Measurements from ENCODE around the gene CKS1B.

CKS1B gene

DNA sequence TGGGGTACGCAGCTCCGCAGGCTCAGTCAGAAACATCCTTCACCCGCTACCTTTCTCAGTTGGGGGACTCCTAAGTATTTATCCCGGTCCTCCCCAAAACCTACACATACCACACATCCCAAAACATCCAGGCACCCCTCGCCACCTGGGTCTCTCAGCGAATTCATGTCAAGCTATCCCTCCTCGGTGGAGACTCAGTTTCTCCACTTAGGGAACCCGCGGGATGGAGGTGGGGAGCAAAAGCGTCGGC lies 26.9 kb downstream of the CKS1B start:
- no peaks in the 10 kb centered on the region; the same call in 1 of the 2 replicates for H3K36me3 ChIP-seq (replicated peaks)
- DNase-seq (ENCODE audit: low spot score in 2 of 2): peak in 1 of 2 experiments; percentile 46
- in situ Hi-C loops (cut with MboI; ENCODE audit: low sequenced_read_pairs): no loop called here

DNA sequence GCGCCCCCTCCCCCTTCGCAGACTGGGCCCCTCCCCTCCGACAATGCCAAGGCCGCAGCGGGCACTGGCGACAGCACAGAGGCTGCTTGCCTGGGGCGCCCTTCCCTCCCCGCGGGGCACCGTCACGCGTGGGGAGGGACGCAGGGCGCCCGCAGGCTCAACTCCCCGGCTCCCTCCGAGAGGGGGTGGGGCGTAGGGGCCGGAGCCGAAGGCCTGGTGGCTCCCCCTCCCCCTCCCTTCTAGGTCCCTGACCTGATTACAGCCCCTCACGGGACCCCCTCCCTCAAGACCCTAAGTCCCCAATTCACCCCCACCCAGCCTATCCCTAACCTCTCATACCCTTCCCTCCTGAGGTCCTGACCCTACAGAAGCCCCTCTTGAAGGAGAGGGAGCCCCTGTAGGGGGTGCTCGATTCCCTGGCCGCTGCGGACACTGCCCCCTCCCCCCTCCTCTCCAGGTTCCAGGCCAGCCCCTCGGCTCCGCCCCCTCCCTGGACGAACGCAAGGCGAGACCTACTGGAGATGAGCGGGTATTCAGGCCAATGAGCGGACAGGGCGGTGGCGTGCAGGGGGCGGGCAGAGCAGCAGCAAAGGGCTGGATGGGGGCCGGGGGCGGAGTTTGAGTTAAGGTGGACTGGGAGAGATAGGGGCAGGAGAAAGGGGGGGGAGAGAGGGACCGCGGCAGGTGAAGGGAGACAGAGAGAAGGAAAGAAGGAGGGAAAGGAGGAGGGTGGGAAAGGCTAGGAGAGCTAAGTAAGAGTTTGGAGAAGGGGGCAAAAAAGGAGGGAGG lies 27.4 kb downstream of the CKS1B start:
- Histone ChIP-seq H3K4me3 (peak overlapping the region; percentile 77), H3K9me3 (no peaks in the 10 kb centered on the region), H3K27me3 (ENCODE audit: low read depth) (no peaks in the 10 kb centered on the region), H3K36me3 (replicated peaks) (no peaks in the 10 kb centered on the region; the same call in 1 of the 2 replicates), H3K4me1 (peaks cover 20% of the 10 kb centered on the region)
- peak; percentile 98 to 100 for DNase-seq (ENCODE audit: low spot score in 2 of 2)
- in situ Hi-C loops (cut with MboI; ENCODE audit: low sequenced_read_pairs): no loop called here

More for the DNA sequence above, 26.9 kb downstream of the CKS1B start:
- peaks cover 20% of the 10 kb centered on the region for H3K4me1 ChIP-seq
- H3K9me3 ChIP-seq: no peaks in the 10 kb centered on the region
- H3K27me3 ChIP-seq (ENCODE audit: low read depth): no peaks in the 10 kb centered on the region
- H3K4me3 ChIP-seq: peak overlapping the region; percentile 77

DNA sequence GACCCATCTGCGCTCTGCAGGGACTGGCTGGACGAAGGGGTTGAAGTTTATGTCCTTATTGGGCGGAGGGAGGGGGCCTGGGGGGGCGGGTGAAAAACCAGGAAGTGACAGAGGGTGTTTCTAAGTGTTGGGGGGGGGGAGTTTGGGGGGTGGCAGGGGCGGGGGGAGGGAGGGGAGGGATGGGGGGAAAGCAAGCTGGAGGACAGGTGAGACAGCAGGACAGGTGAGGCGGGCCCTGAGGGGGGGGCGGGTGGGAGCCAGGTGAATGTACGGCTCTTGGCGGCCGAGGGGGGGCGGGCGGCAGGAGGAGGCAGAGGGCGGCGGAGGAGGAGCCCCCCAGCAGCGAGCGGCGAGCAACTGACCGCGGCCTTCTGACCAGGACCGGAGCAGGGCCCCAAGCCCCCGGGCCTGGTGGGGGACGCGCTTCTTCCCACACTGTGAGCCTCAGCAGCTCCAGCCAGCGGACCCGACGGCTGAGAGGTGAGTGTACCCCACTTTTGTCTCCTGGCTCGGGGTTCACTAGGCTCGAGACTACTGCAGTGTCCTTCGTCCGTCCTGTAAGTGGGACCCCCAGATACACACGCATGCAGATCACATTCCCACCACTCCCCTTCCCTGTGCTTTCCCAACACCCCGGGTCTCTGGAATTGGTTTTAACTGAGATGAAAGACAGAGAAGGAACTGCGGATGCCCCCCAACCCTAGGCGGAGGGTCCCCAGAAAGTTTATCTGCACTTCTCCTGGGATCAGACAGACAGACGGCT lies 28.2 kb downstream of the CKS1B start, which contains the start of gene ZBTB7B:
Gene ZBTB7B (plus strand): TSS at position 339 of the 763 bp plus-strand sequence. CDS start 11,859 bp downstream, outside the sequence.
- peaks cover 20% of the 10 kb centered on the region for H3K4me1 ChIP-seq
- in situ Hi-C loops (cut with MboI; ENCODE audit: low sequenced_read_pairs): no loop called here
- H3K9me3 ChIP-seq: no peaks in the 10 kb centered on the region
- no peaks in the 10 kb centered on the region; the same call in 1 of the 2 replicates for H3K36me3 ChIP-seq (replicated peaks)
- DNase-seq (ENCODE audit: low spot score in 2 of 2): peak in 1 of 2 experiments; percentile 47
- peak within 1 kb of the TSS; percentile 77 for H3K4me3 ChIP-seq
- no peaks in the 10 kb centered on the region for H3K27me3 ChIP-seq (ENCODE audit: low read depth)

DNA sequence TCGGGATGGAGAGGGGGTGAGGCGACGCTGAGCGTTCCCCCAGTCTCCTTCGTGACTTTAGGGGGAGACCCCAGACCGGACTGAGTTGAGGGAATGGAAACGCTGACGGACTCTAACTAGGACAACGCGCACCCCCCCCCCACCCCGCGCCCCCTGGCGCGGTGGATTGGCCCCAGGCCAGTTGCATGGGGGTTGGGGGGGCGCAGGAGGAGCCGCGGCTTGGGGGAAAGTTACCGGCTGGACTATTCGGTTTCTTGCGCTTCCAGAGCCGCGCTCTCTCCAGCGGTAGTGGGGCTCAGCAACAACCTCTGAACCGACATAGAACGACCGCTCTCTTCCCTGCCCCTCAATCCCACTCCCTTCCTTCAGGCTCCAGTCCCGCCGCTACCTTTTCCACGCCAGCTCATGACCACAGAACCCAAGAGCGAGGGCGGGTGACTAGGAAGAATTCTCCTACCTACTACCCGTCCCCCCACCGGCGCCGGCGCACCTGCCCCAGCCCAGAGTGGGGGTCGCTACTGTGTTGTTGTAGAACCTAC lies 28.8 kb downstream of the CKS1B start:
- Histone ChIP-seq H3K9me3 (no peaks in the 10 kb centered on the region), H3K36me3 (replicated peaks) (no peaks in the 10 kb centered on the region; the same call in 1 of the 2 replicates), H3K4me3 (peak overlapping the region; percentile 77), H3K4me1 (peaks cover 20% of the 10 kb centered on the region), H3K27me3 (ENCODE audit: low read depth) (no peaks in the 10 kb centered on the region)
- DNase-seq (ENCODE audit: low spot score in 2 of 2): peak in 1 of 2 experiments; percentile 52
- in situ Hi-C loops (cut with MboI; ENCODE audit: low sequenced_read_pairs): no loop called here

DNA sequence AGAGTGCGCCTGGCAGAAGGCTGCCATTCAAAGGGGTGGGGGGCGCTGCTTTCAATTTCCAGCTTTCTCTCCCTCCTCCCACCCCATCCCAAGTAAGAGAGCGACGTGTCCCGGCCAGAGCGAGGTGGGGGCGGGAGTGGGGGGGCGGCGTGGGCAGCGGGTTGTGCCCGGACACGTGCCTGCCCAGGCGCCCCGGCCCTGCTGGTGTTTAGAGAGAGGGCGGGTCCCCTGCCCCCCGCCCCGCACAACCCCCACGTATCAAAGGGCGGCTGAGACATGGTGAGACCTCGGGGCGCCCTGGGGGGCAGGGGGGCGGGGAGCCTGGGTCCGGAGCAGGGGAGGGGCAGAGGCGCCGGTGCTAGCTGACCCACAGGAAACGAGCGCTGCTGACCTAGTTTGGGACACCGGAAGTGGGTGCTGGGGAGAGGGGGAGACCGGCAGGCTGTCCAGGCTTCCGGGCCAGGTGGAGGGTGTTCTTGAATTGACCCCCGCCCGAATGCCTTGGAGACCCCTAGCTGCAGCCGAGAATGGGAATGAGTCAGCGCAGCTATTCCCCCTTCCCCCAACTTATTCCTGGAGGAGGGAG lies 29.4 kb downstream of the CKS1B start:
- DNase-seq (ENCODE audit: low spot score in 2 of 2): peak; percentile 33 to 72
- peaks cover 18% of the 10 kb centered on the region for H3K4me1 ChIP-seq

DNA sequence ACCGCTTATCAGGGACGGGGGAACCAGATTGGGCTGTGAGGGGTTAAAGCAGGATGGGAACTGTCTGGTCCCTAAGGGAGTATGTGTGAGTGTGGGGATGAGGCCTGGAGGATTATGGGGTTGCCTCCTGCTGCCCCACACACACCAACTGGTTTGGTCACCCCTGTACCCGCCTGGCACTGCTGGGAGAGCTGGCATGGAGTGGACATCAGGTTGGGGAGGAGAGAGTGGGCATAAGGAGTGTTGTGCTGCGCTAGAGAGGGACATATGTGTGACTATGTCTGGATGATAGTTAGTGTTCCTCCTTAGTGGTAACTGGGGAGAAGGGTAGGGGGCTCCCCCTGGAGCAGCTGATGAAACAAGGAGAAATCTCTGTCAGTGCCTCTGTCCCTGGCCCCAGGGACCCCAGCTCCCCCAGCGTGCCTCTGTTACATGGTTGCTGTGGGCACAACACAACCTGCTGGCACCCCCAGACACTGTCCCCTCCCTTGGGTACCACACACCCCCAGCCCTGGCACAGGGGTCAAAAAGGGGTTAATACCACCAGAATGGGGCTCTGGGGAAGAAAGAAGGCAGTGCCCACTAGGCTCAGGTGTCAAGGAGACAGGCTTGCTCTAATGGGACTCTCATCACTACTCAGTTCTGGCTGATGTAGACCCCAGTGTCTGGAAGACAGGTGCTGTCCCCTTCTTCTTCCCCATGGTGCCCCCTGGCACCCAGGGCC lies 30.0 kb downstream of the CKS1B start:
- H3K4me1 ChIP-seq: peaks cover 13% of the 10 kb centered on the region
- no peaks in the 10 kb centered on the region for H3K27me3 ChIP-seq (ENCODE audit: low read depth)
- in situ Hi-C loops (cut with MboI; ENCODE audit: low sequenced_read_pairs): no loop called here

More for the DNA sequence above, 29.4 kb downstream of the CKS1B start:
- no peaks in the 10 kb centered on the region; the same call in 1 of the 2 replicates for H3K36me3 ChIP-seq (replicated peaks)
- H3K4me3 ChIP-seq: peak overlapping the region; percentile 77
- H3K9me3 ChIP-seq: no peaks in the 10 kb centered on the region
- no peaks in the 10 kb centered on the region for H3K27me3 ChIP-seq (ENCODE audit: low read depth)
- in situ Hi-C loops (cut with MboI; ENCODE audit: low sequenced_read_pairs): no loop called here

DNA sequence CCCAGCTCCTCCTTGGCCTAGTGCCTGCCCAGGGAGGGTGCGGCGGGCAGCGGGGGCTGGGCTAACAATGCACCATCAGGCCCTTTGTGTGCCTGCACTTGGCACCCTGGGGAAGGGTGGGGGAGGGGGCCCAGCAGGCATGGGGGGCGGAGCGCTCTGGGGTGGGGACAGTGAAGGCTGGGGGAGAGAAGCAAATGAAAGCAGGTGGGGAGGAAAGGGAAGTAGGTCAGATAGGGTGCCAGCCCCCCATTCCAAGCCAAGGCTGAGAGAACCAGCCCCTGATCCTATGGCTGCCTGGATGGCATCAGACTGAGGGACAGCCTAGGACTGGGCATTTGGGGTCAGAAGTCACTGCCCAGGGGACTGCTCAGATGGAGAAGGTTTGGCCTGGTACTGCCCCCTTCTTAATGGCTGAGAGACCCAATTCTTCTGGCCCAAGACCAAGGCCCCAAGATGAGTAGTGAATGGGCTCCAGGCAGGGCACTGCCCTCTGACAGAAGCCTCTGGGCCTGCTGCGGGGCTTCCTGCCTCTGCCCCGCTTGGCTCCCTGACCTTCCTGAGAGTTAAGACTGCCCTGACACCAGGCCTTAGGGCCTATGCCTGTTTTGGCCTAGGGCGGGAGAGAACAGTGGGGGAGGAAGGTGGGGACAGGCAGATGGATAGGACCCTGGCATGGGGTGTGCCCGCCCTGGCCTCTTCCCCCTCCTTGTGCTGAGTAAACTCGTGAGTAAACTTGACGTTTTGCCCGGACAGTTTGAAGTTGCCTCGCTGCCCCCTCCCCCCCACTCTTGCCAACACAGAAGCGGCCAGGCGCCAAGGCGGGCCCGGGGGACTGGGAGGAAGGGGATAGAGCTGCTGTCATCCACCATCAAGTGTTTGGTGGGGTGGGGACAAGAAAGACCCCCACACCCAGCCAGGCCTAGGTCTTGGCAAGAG lies 30.9 kb downstream of the CKS1B start:
- H3K36me3 ChIP-seq (replicated peaks): no peaks in the 10 kb centered on the region; the same call in 1 of the 2 replicates
- DNase-seq (ENCODE audit: low spot score in 2 of 2): no peak
- H3K4me3 ChIP-seq: no peak overlapping the region
- in situ Hi-C loops (cut with MboI; ENCODE audit: low sequenced_read_pairs): no loop called here
- H3K27me3 ChIP-seq (ENCODE audit: low read depth): no peaks in the 10 kb centered on the region
- peaks cover 7% of the 10 kb centered on the region for H3K4me1 ChIP-seq
- no peaks in the 10 kb centered on the region for H3K9me3 ChIP-seq

More for the DNA sequence above, 30.0 kb downstream of the CKS1B start:
- no peak for DNase-seq (ENCODE audit: low spot score in 2 of 2)
- H3K4me3 ChIP-seq: peak overlapping the region; percentile 77
- H3K36me3 ChIP-seq (replicated peaks): no peaks in the 10 kb centered on the region; the same call in 1 of the 2 replicates
- H3K9me3 ChIP-seq: no peaks in the 10 kb centered on the region

DNA sequence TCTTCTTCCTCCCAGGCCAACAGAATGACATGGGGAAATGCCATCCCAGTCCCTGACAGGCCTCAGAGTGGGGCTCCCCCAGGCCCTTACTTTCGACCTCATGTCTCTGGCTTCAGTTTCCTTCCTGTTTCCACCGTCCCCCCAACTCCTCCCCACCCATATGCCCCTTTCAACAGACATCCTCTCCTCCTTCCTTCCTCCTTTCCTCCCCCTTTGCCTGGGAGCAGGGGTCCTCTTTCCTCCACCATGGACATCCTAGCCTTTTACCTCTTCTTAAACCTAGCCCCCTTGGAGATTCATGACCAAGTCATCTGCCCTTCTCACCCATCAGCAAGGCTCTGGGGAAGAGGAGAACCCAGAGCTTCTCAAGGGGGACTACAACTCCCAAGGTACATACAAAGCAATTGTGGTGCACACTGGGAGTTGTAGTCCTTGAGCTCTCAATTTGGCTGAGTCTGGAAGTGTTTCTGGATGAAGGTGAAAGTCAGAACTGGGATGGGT lies 32.2 kb downstream of the CKS1B start:
- peak in 1 of 2 experiments; percentile 29 for DNase-seq (ENCODE audit: low spot score in 2 of 2)
- no peaks in the 10 kb centered on the region; the same call in 1 of the 2 replicates for H3K36me3 ChIP-seq (replicated peaks)
- H3K4me1 ChIP-seq: peaks cover 6% of the 10 kb centered on the region
- no peak overlapping the region for H3K4me3 ChIP-seq
- in situ Hi-C loops (cut with MboI; ENCODE audit: low sequenced_read_pairs): no loop called here
- no peaks in the 10 kb centered on the region for H3K9me3 ChIP-seq
- H3K27me3 ChIP-seq (ENCODE audit: low read depth): no peaks in the 10 kb centered on the region

DNA sequence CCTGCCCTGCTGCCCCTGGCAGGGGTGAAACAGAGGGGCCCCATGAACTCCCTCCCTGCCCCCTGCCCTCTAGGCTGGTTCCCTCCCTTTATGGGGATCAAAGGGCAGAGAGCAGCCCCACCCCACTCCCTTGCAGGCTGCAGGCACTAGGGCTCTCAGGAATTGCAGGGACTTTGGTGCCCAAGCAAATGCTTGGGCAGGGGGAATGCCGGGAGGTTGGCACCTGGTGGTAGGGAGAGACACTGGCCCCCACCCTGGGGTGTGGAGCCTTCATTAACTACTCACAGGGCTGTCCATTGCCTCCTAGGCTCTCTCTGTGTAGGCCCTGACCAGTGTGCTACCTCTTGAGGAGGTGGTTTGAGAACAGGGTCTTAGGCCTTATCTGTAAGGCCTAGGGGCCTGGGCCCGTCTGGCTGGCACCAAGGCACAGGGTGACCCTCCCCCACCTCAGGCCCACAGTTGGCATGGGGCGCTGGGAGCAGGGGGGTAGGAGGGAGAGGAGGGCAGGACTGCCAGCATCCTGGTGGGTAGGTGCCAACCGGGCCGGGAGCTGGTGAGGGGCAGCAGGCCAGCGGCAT lies 32.9 kb downstream of the CKS1B start:
- no peaks in the 10 kb centered on the region; the same call in 1 of the 2 replicates for H3K36me3 ChIP-seq (replicated peaks)
- peaks cover 9% of the 10 kb centered on the region for H3K4me1 ChIP-seq
- DNase-seq (ENCODE audit: low spot score in 2 of 2): no peak
- no peaks in the 10 kb centered on the region for H3K27me3 ChIP-seq (ENCODE audit: low read depth)
- H3K4me3 ChIP-seq: no peak overlapping the region
- in situ Hi-C loops (cut with MboI; ENCODE audit: low sequenced_read_pairs): no loop called here
- no peaks in the 10 kb centered on the region for H3K9me3 ChIP-seq

- no peak overlapping the region for H3K4me3 ChIP-seq
- in situ Hi-C loops (cut with MboI; ENCODE audit: low sequenced_read_pairs): no loop called here
- peaks cover 9% of the 10 kb centered on the region for H3K4me1 ChIP-seq
- no peak for DNase-seq (ENCODE audit: low spot score in 2 of 2)
- no peaks in the 10 kb centered on the region for H3K9me3 ChIP-seq
- H3K27me3 ChIP-seq (ENCODE audit: low read depth): no peaks in the 10 kb centered on the region
- H3K36me3 ChIP-seq (replicated peaks): no peaks in the 10 kb centered on the region; the same call in 1 of the 2 replicates
These were observed 33.8 kb downstream of the CKS1B start for GRCh38 chr1:155008015-155008941.

DNA sequence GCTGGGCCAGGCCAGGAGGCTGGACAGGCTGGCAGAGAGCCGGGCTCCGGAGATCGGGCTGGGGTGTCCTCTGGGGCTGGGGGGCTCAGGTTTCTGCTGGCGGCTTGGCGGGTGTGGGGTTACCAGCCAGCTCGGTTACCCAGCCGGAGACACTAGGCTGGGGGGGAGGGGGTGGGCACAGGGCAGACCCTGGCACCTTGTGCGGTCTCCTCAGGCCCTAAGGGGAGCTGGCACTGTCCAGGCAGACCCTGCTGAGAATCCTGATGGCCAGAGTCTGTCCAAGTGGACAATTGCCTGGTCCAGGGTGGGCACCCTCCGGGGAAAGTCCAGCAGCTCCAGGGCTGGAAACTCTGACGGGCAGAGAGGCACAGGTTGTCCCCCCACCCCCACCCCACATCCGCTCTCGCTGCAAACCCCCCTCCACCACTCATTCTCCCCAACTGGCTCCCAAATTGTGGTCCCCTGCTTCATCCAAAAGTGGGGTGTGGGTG lies 34.8 kb downstream of the CKS1B start:
- no peak for DNase-seq (ENCODE audit: low spot score in 2 of 2)
- Histone ChIP-seq H3K27me3 (ENCODE audit: low read depth) (no peaks in the 10 kb centered on the region), H3K4me3 (no peak overlapping the region), H3K36me3 (replicated peaks) (peaks cover 5% of the 10 kb centered on the region), H3K4me1 (peaks cover 7% of the 10 kb centered on the region), H3K9me3 (no peaks in the 10 kb centered on the region)
- in situ Hi-C loops (cut with MboI; ENCODE audit: low sequenced_read_pairs): no loop called here

All from HAP-1 (cell line).